Erythroblast (primary cell): ENCODE results near the gene DRC3.

Experiments used
- GATA1 ChIP-seq: IDR thresholded peaks from 2 replicates; pipeline ENCODE4 v1.6.1; 2011; ENCODE audit warnings: low read depth, mild to moderate bottlenecking, control low read depth, low read length, moderate library complexity
- POLR2A ChIP-seq: IDR thresholded peaks from 2 replicates; pipeline ENCODE4 v1.6.1; 2011; ENCODE audit warnings: mild to moderate bottlenecking, low read length

DNA sequence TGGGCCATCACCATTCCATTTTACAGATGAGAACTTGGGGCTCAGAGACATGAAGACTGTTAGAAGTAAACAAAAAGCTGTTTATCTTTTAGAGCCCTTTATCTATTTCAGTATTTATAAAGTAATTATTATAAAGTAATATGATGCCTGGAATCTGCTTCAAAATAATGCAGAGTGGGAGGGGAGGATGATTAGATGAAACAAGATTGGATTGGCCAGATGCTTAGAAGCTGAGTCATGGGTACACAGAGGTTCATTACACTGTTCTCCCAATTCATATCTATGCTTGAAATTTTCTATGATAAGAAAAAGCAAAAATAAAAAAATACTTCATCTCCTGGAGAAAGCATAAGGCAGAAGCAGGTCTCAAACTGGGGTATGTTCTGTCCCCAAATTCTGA, 29.8 kb upstream of the DRC3 start:
- no peak for TF ChIP-seq POLR2A
- no peak for TF ChIP-seq GATA1
